B cell (primary cell): ENCODE measurements around the gene KIAA0825. TPM values are rescaled to one million over a fixed set of nuclear protein-coding genes. Genes with fewer than 3 reads are reported as not detected.

Experiments used
- ATAC-seq: fragments of 200-7000 bp; cut with Tn5 transposase; one replicate; pipeline ENCODE4 v1.10.0; 2021; ENCODE audit warnings: low read depth, mild to moderate bottlenecking, moderate number of reproducible peaks, moderate library complexity
- CTCF ChIA-PET: fragments of 350-600 bp; sonication (Branson Sonifier 250); formaldehyde crosslinking; loops from one replicate; lab custom pipeline; 2021; ENCODE audit warnings: antibody characterized with exemption, inconsistent platforms; lab: Charles Lee
- POLR2A ChIA-PET: fragments of 350-600 bp; sonication (Branson Sonifier 250); formaldehyde crosslinking; loops from one replicate; lab custom pipeline; 2021; ENCODE audit warnings: antibody characterized with exemption; lab: Charles Lee
- DNase-seq: peaks from one replicate; pipeline ENCODE4 v3.0.0; 2013
- H2AFZ ChIP-seq: 2 replicates; pipeline ENCODE4 v1.6.1; 2012; ENCODE audit warnings: mild to moderate bottlenecking, low read depth, low read length; ENCODE audit not compliant: insufficient read depth, poor library complexity, severe bottlenecking
- H3K27ac ChIP-seq, 2 donors: 1 replicate in 1 of 2; 2 replicates in 1 of 2; pipeline ENCODE4 v1.5.1; 2012 to 2013; ENCODE audit warnings: low read length in 2 of 2, mild to moderate bottlenecking in 2 of 2, moderate library complexity in 1 of 2
- H3K27me3 ChIP-seq, 4 experiments: fragments of 200-600 bp in 1 of 4; sonication (generic) in 1 of 4; replicated peaks in 1 of 4; 1 replicate in 2 of 4; 2 replicates in 2 of 4; pipeline versions ENCODE4 v1.6.1 to v1.7.0; 2013 to 2016; ENCODE audit warnings: low read length in 3 of 4, mild to moderate bottlenecking in 2 of 4, mixed read lengths in 1 of 4, moderate library complexity in 1 of 4; ENCODE audit not compliant: insufficient read depth in 4 of 4, control insufficient read depth in 3 of 4; ENCODE audit errors: control extremely low read depth in 1 of 4
- H3K36me3 ChIP-seq, 2 experiments: replicated peaks in 1 of 2; 1 replicate in 1 of 2; 2 replicates in 1 of 2; pipeline versions ENCODE4 v1.6.1 to v1.7.1; 2013; ENCODE audit warnings: low read length in 1 of 2; ENCODE audit not compliant: insufficient read depth in 2 of 2, control insufficient read depth in 1 of 2; ENCODE audit errors: control extremely low read depth in 1 of 2, extremely low read depth in 1 of 2
- H3K4me1 ChIP-seq, 2 donors: fragments of 200-600 bp in 1 of 2; sonication (generic) in 1 of 2; 1 replicate in 1 of 2; 2 replicates in 1 of 2; pipeline versions ENCODE4 v1.5.1 to v1.6.1; 2013 to 2017; ENCODE audit warnings: low read length in 2 of 2; ENCODE audit not compliant: control insufficient read depth in 2 of 2, insufficient read depth in 2 of 2
- H3K4me2 ChIP-seq: replicated peaks from 2 replicates; pipeline ENCODE3; 2012; ENCODE audit warnings: mild to moderate bottlenecking, low read depth, low read length; ENCODE audit not compliant: poor library complexity, severe bottlenecking
- H3K4me3 ChIP-seq, 5 experiments: fragments of 200-600 bp in 1 of 5; sonication (generic) in 1 of 5; 1 replicate in 3 of 5; 2 replicates in 2 of 5; pipeline versions ENCODE4 v1.5.1 to v1.7.0; 2011 to 2016; ENCODE audit warnings: low read length in 4 of 5, mild to moderate bottlenecking in 4 of 5, low read depth in 2 of 5, control low read depth in 1 of 5, moderate library complexity in 1 of 5; ENCODE audit not compliant: insufficient read depth in 1 of 5; ENCODE audit errors: control extremely low read depth in 1 of 5, extremely low read depth in 1 of 5
- H3K79me2 ChIP-seq: fragments of 200-600 bp; sonication (generic); one replicate; pipeline ENCODE4 v1.6.0; 2016; ENCODE audit warnings: low read length; ENCODE audit not compliant: control insufficient read depth, insufficient read depth
- H3K9ac ChIP-seq: fragments of 200-600 bp; sonication (generic); 2 replicates; pipeline ENCODE4 v1.6.1; 2017; ENCODE audit warnings: mild to moderate bottlenecking, low read length, moderate library complexity
- H3K9me3 ChIP-seq, 3 donors: one replicate each; pipeline versions ENCODE4 v1.6.1 to v1.7.1; 2013; ENCODE audit warnings: low read length in 2 of 3; ENCODE audit not compliant: control insufficient read depth in 2 of 3, insufficient read depth in 1 of 3; ENCODE audit errors: control extremely low read depth in 1 of 3
- H4K20me1 ChIP-seq: 2 replicates; pipeline ENCODE4 v1.6.0; 2012; ENCODE audit warnings: mild to moderate bottlenecking, low read length; ENCODE audit not compliant: insufficient read depth, control insufficient read depth, poor library complexity, severe bottlenecking
- H3K27ac Mint-ChIP-seq: one replicate; pipeline ENCODE4 v1.8.0; 2021; ENCODE audit warnings: mixed read lengths
- H3K27me3 Mint-ChIP-seq: one replicate; pipeline ENCODE4 v1.8.0; 2021; ENCODE audit warnings: mixed read lengths
- H3K4me1 Mint-ChIP-seq: one replicate; pipeline ENCODE4 v1.8.0; 2021; ENCODE audit warnings: mixed read lengths
- H3K4me3 Mint-ChIP-seq: one replicate; pipeline ENCODE4 v1.8.0; 2021; ENCODE audit warnings: mixed read lengths
- H3K9me3 Mint-ChIP-seq: one replicate; pipeline ENCODE4 v1.8.0; 2022; ENCODE audit warnings: mixed read lengths; ENCODE audit not compliant: insufficient read depth
- CTCF ChIP-seq: fragments of 200-600 bp; IDR thresholded peaks from one replicate; pipeline ENCODE4 v1.8.0; 2022; ENCODE audit warnings: antibody characterized with exemption, mild to moderate bottlenecking
- EZH2 ChIP-seq: IDR thresholded peaks from 2 replicates; pipeline ENCODE4 v1.6.1; 2012; ENCODE audit warnings: borderline replicate concordance, low read depth, mild to moderate bottlenecking, moderate library complexity, low read length; ENCODE audit not compliant: insufficient read depth, poor library complexity, severe bottlenecking
- WGBS: methylation state at CpG from one replicate; pipeline ENCODE4 v1.1.5; 2013; ENCODE audit warnings: missing lambda C conversion rate; ENCODE audit not compliant: insufficient coverage; 5-methylcytosine and 5-hydroxymethylcytosine counted together
- intact Hi-C: fragments of 100-400 bp; cut with micrococcal nuclease; formaldehyde crosslinking; loops from one replicate; pipeline ENCODE4 v1.10.0; 2022
- polyA plus RNA-seq: library from polyadenylated mRNA; depleted of rRNA; stranded (reverse); fragments of >200 nt; gene quantifications from 2 replicates; pipeline ENCODE4 v1.2.3, GENCODE V29; 2012
- total RNA-seq, 2 donors: library from RNA; stranded (reverse); fragments of 120-200 nt in 1 of 2; gene quantifications; 1 replicate in 1 of 2; 2 replicates in 1 of 2; pipeline versions ENCODE4 v1.2.3 to v1.2.4, GENCODE V29; 2013 to 2022

Gene KIAA0825
- total and polyA plus RNA-seq, 2 donors (not counting 1 experiment from before 2014, with no cell fraction given) = 0.43 to 2.7 TPM

- Mint-ChIP-seq H3K4me1 (no peaks in the 10 kb centered on the region), H3K27ac (no peak overlapping the region), H3K9me3 (no peaks in the 10 kb centered on the region), H3K27me3 (no peaks in the 10 kb centered on the region), H3K4me3 (no peak overlapping the region)
- H2AFZ ChIP-seq = no peak overlapping the region
- DNase-seq (no peak), ATAC-seq (no peak)
- H3K79me2 ChIP-seq = no peaks in the 10 kb centered on the region
- CTCF ChIA-PET = no interaction called here
- no peak overlapping the region for H3K4me3 ChIP-seq
- no peak overlapping the region for H3K9ac ChIP-seq
- intact Hi-C loops = no loop called here
- 57% methylated on average over 3 of the region's 3 CpGs for WGBS
- H4K20me1 ChIP-seq = no peaks in the 10 kb centered on the region
- POLR2A ChIA-PET = no interaction called here
- H3K9me3 ChIP-seq = no peaks in the 10 kb centered on the region
- no peaks in the 10 kb centered on the region for H3K27me3 ChIP-seq
- H3K4me2 ChIP-seq = no peak overlapping the region
- H3K36me3 ChIP-seq = no peaks in the 10 kb centered on the region
- no peaks in the 10 kb centered on the region for H3K4me1 ChIP-seq
- TF ChIP-seq CTCF (no peak), EZH2 (no peak)
- no peak overlapping the region for H3K27ac ChIP-seq
Measured at GRCh38 chr5:94243612-94244011, 374.8 kb downstream of the KIAA0825 start.

- Histone ChIP-seq H2AFZ (no peak overlapping the region), H3K79me2 (no peaks in the 10 kb centered on the region), H3K4me2 (no peak overlapping the region), H3K27ac (no peak overlapping the region), H3K4me3 (no peak overlapping the region), H4K20me1 (no peaks in the 10 kb centered on the region), H3K9me3 (peaks cover 0 to under 1% (median 0%) of the 10 kb centered on the region in 3 donors), H3K4me1 (no peaks in the 10 kb centered on the region), H3K27me3 (no peaks in the 10 kb centered on the region), H3K9ac (no peak overlapping the region), H3K36me3 (no peaks in the 10 kb centered on the region)
- H3K4me1 Mint-ChIP-seq = no peaks in the 10 kb centered on the region
- ATAC-seq = no peak
- intact Hi-C loops = no loop called here
- no peaks in the 10 kb centered on the region for H3K9me3 Mint-ChIP-seq
- no peaks in the 10 kb centered on the region for H3K27me3 Mint-ChIP-seq
- TF ChIP-seq EZH2 (no peak), CTCF (no peak)
- ChIA-PET CTCF (no interaction called here), POLR2A (no interaction called here)
- DNase-seq = no peak
- 86% methylated on average over 1 of the region's 3 CpGs for WGBS
- H3K27ac Mint-ChIP-seq = no peak overlapping the region
- H3K4me3 Mint-ChIP-seq = no peak overlapping the region
Measured at GRCh38 chr5:94240993-94241651, 377.3 kb downstream of the KIAA0825 start.
